HG02840 (cell line): ENCODE data around the gene FBLN1.
"Not testable (repeated sequence)": the region's sequence is repeated elsewhere in the genome, so short reads cannot be mapped to it uniquely, and the experiment has no call there.

Experiments
- ATAC-seq: cut with Tn5 transposase; IDR thresholded peaks from one replicate; pipeline ENCODE4 v1.9.1; 2021; ENCODE audit warnings: mild to moderate bottlenecking, moderate library complexity, moderate number of reproducible peaks; ENCODE audit not compliant: unreplicated experiment, low FRiP score

The FBLN1 gene

DNA sequence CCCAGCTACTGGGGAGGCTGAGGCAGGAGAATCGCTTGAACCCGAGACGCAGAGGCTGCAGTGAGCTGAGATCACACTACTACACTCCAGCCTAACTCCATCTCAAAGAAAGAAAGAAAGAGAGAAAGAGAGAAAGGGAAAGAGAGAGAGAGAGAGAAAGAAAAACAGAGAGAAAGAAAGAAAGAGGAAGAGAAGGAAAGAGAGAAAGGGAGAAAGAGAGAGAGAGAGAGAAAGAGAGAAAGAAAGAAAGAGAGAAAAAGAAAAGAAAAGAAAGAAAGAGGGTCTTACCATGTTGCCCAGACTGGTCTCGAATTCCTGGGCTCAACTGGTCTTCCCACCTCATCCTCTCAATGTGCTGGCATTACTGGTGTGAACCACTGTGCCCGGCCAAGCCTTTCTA lies 22.3 kb downstream of the FBLN1 start:
- no peak for ATAC-seq

DNA sequence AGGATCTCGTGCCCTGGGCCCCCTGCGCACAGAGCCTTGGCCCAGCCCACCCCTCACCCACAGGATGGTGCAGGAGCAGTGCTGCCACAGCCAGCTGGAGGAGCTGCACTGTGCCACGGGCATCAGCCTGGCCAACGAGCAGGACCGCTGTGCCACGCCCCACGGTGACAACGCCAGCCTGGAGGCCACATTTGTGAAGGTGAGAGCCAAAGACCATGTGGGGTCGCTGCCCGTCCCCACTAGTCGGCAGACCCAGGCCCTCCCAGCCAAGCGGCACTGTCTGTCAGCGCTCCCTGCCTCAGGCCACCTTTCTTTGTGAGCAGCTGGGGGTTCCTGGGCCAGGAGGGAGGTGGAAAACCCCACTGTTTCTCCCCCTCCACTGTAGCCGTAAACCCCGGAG lies 22.8 kb downstream of the FBLN1 start:
- no peak for ATAC-seq

DNA sequence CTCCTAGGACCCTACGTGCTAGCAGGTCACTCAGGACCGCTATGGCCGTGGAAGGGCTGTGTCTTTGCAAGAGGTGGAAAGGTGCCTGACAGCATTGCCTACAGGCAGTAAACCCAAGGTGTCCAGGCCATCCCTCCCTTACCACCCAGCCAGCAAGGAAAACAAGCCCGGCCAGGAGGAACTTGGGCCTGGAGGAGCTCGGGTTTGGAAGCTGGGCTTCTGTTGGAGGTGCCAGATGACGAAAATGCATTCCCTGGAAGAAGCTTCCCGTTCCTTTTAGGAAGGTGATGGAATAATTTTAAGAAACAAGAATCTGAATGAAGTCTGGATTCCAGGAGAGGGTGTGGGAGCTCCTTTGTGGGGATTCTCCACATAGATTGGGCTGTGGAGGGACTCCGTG lies 23.6 kb downstream of the FBLN1 start:
- no peak for ATAC-seq

DNA sequence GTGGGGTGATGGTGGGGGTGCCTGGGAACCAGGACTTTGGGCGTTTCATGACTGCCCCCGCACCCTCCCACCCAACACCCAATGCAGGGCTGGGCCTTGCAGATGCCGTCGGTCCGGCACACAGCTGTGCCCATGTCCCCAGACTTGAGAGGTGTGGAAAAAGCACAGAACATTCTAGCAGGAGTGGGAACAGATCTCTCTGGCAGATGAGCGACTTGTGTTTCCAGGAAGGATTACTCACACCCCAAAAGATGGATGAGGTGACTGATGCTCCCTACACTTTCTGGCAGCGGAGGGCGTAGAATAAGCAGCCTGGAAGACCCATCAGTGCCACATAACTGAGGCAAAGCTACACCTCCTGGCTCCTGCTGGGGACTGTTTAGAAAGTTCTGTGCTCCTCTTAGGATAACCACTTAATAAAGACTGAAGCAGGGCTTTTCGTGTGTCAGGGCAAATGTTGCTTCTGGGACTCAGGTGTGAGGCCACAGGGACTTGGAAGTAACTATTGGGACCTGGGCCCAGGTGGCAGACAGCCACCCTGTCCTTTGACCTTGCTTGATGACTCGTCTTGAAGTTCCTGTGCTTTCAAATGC lies 24.2 kb downstream of the FBLN1 start:
- ATAC-seq, result no peak

DNA sequence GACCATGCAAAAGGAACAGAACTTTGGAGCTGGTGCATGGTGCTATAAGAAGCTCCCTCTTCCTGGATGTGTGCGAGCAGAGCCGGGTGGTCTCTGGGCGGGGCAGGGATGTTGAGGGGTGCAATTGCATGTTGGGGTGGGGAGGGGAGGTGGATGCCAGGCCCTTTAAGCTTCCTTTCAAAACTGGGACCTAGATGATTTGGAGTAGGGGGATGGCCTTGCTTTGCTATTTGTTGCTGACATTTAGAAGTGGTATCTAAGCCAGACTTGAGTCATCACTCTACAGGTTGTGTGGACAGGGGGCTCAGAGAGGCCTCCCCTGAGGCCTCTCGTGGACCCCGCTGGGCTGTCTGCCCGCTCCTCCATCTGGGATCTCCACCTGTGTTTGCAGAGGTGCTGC lies 24.8 kb downstream of the FBLN1 start:
- ATAC-seq, result no peak

DNA sequence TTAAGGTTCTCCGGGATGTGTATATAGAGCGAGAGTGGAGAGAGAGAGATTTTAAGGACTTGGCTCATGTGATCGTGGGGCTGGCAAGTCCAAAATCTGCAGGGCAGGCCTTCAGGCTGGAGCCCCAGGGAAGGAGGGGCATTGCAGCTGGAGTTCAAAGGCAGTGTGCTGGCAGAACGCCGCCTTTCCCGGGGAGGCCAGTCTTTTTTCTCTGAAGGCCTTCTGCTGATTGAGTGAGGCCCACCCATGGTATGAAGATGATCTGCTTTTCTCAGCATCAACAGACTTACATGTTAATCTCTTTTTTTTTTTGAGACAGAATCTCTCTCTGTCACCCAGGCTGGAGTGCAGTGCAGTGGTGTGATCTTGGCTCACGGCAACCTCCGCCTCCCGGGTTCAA lies 25.4 kb downstream of the FBLN1 start:
- no peak for ATAC-seq

DNA sequence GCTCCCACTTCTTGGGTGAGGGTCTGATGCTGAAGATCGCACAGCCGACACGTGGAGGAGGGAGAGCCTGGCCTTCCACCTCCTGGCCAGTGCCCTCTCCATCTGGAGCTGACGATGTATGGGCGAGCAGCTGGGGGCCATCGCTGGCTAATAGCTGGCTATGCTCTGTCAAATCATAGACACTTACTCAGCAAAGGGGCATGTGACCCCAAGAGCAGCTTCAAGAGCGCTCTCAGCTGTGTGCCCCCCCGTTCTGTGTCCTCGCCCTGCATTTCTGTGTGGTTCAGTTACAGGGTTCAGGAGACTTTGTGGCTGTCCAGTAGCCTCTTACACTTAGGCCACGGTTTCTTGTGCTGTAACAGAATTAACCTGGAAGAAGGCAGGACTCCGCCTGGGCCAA lies 26.4 kb downstream of the FBLN1 start:
- no peak for ATAC-seq

DNA sequence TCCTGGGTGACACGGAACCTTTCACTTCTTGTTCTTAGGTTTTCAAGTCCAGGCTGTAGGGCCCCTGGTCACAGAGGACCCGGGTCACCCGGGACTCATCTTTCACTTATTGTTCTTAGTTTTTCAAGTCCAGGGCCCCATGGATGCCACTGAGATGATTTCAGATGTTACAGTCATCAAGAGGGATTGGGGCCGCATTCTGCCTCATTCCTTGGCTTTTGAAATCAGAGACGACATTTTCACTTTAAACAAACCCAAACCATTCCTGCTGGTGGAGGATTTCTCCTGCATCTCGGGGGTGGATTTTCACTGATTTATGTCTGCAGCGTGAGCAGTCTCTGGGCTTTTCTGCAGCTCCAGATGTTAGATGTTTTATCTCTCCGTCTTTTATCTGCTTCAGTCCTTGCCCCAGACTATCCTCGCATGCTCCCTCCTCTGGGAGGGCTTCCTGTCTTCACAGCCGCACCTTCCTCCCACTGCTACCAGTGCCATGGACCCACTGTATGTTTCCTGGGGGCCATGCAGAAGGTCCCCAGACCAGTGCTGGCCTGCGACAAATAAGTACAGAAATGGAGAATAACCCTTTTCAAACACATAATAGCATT lies 27.4 kb downstream of the FBLN1 start:
- no peak for ATAC-seq

DNA sequence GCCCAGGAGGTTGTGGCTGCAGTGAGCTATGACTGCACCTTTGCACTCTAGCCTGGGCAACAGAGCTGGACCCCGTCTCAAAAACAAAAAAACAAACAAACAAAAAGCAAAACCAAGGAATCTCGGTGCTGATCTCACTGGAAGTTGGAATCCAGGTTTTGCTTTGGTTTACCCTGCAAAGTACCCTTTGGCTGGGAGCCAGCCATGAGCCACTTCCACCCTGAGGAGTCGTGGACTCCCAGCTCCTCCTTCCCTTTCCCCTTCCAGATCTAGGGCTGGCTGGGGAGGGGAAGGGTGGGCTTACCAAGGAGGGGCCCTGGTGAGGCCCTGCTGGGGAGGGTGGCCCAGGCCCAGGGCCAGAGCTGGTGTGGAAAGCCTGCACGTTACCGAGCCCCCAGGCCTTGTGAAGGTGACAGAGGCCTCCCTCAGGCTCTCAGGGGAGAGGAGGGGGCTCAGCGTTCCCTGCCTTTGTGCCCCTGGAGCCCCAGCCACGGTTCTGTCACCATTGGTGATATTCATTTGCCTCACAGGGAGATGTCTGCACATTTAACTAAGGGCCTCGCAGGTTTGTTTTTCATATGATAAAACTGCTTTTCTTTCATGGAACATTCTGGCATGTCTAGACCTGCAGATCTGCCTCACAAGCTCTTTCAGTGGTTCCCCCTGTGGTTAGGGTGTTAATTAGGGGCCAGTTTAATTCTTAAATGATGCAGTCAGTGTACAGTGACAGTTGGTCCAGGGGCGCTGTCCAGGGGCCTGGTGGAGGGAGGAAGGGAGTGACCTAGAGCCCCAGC lies 29.0 kb downstream of the FBLN1 start:
- no peak for ATAC-seq

DNA sequence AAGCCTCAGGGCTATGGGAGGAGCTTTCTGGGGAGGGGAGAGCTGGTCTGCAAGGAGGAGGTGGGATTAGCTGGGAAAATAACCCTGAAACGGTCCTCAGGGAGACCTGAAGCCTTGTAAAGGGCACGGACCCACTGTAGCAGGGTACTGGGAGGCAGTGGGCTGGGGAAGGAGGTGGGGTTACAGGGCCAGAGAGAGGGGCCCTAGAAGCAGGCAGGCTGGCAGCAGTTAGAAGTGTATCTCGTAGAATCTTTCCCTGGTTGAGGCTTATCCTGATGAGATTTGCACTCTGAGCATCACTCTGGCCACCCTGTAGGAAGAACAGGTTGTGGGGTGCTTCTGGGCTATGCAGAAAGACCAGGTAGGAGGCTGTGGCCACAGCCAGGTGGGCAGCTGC lies 29.6 kb downstream of the FBLN1 start:
- no peak for ATAC-seq

DNA sequence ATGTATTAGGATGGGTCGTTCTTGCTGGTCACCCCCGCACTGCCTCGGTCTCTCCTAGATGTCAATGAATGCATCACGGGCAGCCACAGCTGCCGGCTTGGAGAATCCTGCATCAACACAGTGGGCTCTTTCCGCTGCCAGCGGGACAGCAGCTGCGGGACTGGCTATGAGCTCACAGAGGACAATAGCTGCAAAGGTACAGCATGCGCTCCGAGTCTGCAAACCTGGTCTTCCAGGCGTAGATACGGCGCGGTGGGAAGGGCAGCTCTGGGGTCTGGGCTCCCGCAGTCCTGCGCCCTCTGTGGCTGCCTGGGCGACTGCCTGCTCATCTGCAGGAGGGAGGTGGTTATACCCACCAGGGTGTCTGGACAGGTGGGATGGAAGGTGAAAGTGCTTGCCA lies 31.0 kb downstream of the FBLN1 start:
- no peak for ATAC-seq

DNA sequence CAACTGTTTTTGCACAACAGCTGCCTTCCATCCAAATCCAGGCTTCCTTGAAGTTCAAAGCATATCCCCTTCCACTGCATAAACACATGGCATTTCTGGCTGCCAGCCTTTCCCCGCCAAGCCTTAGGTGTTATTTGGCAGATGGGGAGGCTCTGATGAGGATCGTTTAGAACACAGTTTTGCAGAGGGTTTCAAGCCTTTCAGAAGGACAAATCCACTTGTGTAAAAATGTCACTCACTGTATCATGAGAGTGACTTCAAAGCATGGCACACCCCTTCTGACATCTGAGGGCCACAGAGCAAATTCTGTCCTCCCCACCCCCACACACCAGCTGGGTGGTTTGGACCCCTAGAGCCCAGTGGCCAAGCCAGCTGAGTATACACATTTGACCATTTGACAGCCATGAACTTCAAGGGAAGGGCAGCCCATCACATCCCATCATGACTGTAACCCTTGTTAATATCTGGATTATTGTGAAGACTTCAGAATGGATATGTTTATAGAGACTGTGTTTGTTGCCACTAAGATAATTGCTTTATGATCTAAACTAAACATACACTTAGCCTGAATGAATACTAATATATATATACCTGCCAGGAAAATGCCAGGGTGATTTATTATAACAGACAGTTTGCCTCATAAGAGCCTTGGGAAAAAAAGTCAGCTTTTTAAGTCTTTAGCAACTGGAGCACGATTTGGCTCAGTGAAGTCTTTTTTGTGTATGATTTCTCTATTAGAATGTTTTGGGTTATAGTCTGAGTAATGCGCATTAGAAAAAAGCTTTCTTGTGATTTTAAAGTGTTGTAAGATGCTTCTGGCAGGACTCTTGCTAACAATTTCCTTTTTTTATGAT lies 31.9 kb downstream of the FBLN1 start:
- no peak for ATAC-seq

DNA sequence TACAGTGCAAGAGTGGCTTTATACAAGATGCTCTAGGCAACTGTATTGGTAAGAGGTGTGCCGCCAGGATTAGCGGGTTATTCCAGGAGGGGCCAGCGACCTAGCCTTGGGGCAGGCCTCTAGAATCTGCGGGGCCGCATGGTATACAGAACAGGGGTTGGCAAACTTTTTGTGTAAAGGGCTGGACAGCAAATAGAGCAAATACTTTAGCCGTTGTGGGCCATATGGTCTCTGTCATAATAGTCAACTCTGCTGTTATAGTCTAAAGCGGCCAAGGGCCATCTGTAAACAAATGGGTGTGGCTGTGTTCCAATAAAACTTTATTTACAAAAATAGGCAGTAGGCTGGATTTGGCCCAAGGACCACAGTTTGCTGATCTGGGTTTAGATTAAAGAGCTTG lies 32.6 kb downstream of the FBLN1 start:
- ATAC-seq, result no peak

DNA sequence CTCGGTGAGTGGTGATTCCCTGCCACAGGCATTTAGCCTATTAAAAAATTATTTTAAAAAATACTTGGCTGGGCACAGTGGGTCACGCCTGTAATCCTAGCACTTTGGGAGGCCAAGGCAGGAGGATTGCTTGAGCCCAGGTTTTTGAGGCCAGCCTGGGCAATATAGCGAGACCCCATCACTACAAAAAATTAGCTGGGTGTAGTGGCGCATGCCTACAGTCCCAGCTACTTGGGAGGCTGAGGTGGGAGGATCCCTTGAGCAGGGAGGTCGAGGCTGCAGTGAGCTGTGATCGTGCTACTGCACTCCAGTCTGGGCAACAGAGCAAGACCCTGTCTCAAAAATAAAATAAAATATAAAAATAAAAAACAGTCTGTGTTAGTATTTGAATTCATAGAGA lies 33.2 kb downstream of the FBLN1 start:
- ATAC-seq, result not testable (repeated sequence)

DNA sequence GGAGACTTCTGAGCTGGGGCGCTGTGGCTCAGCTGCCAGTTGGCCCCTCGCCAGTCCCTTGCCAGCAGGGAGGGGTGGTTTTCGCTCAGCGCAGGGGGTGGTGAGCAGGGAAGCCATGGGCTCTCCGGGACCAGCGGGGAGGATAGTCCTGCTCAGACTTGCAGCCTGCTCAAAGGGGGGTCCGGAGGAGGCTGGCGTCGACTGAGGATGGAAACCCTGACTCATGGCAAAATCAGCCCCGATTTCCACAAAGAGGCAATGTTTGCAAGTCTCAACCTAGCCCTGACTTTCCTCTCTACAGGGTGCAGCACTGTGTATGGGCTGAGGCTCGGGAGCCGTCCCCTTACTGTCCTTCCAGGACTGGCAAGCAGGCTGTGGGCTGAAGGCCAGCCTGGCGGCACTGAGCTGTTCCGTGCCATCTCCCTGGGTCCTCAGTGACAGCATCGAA lies 35.1 kb downstream of the FBLN1 start:
- no peak for ATAC-seq

DNA sequence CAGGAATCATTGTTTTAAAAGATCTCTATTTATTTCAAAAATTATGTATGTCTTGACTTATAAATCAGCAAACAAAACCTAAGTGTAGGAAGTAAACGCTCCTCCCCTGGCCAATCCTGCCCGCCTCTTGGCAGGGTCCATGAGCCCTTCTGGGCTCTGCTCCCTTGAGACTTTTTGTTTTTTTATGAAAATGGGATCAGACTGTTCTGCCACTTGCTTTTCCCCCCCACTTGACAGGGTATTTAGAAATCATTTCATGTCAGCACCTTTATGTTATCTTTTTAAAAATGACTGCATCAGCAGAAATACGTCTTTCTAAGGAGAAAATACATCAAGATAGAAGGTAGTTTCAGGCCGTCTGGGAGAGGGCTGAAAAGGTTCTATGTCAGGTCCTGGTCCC lies 35.6 kb downstream of the FBLN1 start:
- ATAC-seq, result no peak

DNA sequence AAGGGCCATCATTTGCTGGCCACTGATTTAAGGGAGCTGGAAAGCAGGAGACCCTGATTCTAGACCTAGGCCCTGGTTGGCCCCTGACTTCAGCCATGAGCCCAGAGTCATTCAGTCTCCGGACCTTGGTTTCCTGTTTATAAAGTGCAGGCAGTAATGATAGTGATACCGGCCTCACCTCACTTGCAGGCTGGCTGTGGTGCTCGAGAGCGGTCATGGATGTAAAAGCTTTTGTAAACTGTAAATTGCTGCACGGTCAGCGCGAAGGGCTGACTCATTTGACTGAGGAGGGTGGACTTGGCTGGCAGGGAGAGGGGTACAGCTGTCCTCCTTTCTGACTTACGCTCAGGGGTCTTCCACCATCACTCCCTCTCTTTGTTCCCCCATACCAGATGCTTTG lies 37.4 kb downstream of the FBLN1 start:
- no peak for ATAC-seq

DNA sequence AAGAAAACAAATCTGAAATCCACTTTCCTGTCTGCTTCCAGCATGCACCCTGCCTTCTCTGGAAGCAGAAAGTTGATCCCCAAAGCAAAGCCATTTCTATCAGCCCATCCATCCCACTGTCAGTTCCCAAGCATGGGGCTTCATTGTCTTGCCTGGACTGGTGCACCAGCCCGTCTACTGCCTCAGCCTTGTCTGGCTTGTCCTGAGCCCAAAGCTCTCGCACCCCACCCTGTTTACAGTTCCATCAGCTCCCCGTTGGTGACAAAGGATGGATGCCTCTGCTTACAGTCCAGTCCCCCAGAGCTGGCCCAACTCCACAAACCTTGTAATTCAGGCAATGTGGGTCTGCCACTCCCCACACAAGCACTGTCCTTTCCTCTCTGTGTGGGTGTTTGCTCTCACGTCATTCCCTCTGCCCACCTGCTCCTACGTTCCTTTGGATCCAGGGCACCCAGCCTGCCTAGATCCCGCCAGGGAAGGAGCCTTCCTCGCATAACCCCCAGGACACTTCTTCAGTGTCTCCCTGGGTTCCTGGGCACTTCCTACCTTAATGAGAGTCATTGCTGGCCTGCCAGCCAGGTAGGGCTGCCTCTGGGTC lies 38.8 kb downstream of the FBLN1 start:
- no peak for ATAC-seq

DNA sequence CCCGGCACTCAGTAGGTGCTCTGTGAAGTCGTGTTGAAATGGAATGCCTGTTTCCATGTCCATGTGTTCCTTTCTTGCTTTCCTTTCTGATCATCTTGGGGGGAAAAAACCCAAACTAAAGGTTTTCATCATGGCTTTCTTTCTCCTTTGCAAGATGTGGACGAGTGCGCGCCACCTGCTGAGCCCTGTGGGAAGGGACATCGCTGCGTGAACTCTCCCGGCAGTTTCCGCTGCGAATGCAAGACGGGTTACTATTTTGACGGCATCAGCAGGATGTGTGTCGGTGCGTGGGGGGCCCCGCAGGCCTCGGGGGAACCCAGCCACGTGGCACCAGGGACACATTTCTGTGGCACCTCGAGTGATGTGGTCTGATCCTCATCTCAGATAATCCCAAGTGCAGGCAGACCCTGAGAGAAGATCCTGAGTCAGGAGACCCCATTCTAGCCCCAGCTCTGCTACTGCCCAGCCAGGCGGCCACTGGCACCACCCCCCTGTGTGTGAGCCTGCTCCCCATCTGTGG lies 39.4 kb downstream of the FBLN1 start:
- ATAC-seq, result no peak

DNA sequence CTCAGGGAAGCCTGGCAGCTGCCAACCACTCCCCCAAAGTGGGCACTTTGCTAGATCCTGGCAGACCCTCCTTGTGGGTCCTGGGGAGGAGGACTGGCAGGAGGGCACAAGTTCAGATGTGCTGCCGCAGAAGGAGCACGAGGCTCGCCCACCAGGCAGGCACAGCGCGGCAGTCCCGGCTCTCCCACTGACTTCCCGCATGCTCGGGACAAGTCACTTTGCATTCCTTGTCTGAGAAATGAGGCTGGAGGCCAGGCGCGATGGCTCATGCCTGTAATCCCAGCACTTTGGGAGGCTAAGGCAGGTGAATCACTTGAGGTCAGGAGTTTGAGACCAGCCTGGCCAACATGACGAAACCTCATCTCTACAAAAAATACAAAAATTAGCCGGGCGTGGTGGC lies 40.1 kb downstream of the FBLN1 start:
- not testable (repeated sequence) for ATAC-seq
